Fibroblast of the conjunctiva (primary cell): ENCODE data around the gene SLC38A3.
"Not testable (repeated sequence)": the region's sequence is repeated elsewhere in the genome, so short reads cannot be mapped to it uniquely, and the experiment has no call there.

ENCODE experiments used
- DNase-seq: peaks from one replicate; pipeline ENCODE4 v3.0.0-alpha.2; 2010; ENCODE audit warnings: low read depth

The SLC38A3 gene

GRCh38 chr3:50233176-50233575 is 28.1 kb downstream of the SLC38A3 start:
- DNase-seq: no peak

GRCh38 chr3:50235716-50236483 is 30.8 kb downstream of the SLC38A3 start, which contains the start of gene GNAI2:
TSS of gene GNAI2 (plus strand) at chr3:50236204. CDS start at chr3:50236336, 132 bp downstream.
- DNase-seq: peak; percentile 96

GRCh38 chr3:50236484-50237132 is 31.5 kb downstream of the SLC38A3 start:
- no peak for DNase-seq

GRCh38 chr3:50237133-50237651 is 32.1 kb downstream of the SLC38A3 start:
- peak; percentile 35 for DNase-seq

GRCh38 chr3:50237754-50238548 is 32.9 kb downstream of the SLC38A3 start:
- peak; percentile 51 for DNase-seq

- no peak for DNase-seq
These were observed 33.5 kb downstream of the SLC38A3 start for GRCh38 chr3:50238549-50239026.

- DNase-seq: no peak
These were observed 34.6 kb downstream of the SLC38A3 start for GRCh38 chr3:50239649-50240048.

- DNase-seq: no peak
These were observed 36.1 kb downstream of the SLC38A3 start for GRCh38 chr3:50241163-50241562.

GRCh38 chr3:50241713-50242380 is 36.8 kb downstream of the SLC38A3 start:
- no peak for DNase-seq

- DNase-seq: no peak
These were observed 37.3 kb downstream of the SLC38A3 start for GRCh38 chr3:50242381-50242770.

GRCh38 chr3:50242851-50243542 is 37.9 kb downstream of the SLC38A3 start:
- no peak for DNase-seq

- no peak for DNase-seq
These were observed 38.4 kb downstream of the SLC38A3 start for GRCh38 chr3:50243543-50243895.

GRCh38 chr3:50244813-50245212 is 39.7 kb downstream of the SLC38A3 start:
- not testable (repeated sequence) for DNase-seq

- no peak for DNase-seq
These were observed 40.2 kb downstream of the SLC38A3 start for GRCh38 chr3:50245251-50245745.

GRCh38 chr3:50245831-50246516 is 40.9 kb downstream of the SLC38A3 start:
- DNase-seq: peak; percentile 65

- DNase-seq: peak; percentile 77
These were observed 41.5 kb downstream of the SLC38A3 start for GRCh38 chr3:50246517-50246954.

GRCh38 chr3:50248387-50248786 is 43.3 kb downstream of the SLC38A3 start:
- DNase-seq: no peak

GRCh38 chr3:50249457-50249856 is 44.4 kb downstream of the SLC38A3 start:
- no peak for DNase-seq

- DNase-seq: no peak
These were observed 45.4 kb downstream of the SLC38A3 start for GRCh38 chr3:50250514-50250913.

GRCh38 chr3:50251220-50251619 is 46.1 kb downstream of the SLC38A3 start:
- peak; percentile 71 for DNase-seq
